Measurements from ENCODE around the gene UGDH. TPM values are rescaled to one million over a fixed set of nuclear protein-coding genes. Genes with fewer than 3 reads are reported as not detected.

The UGDH gene
- total and polyA plus RNA-seq, 9 of the 15 experiments (the other 6 are each of a cell fraction or from before 2014, with no cell fraction given): 5.5 to 21.7 (median 16.2) TPM

- TF ChIP-seq MGA (IDR thresholded peaks at IDR 0.05) (peak; percentile 71), SRSF3 (IDR thresholded peaks at IDR 0.05; ENCODE audit: insufficient read depth, low read length) (no peak), CREBBP (IDR thresholded peaks at IDR 0.05; ENCODE audit: low read depth, low read length) (no peak), STAT5A (IDR thresholded peaks at IDR 0.05; ENCODE audit: borderline replicate concordance, low read length) (no peak; the same call in 1 of the 2 replicates), ZNF124 (CRISPR knock-in tag; IDR thresholded peaks at IDR 0.05) (no peak), ZNF184 (CRISPR knock-in tag; IDR thresholded peaks at IDR 0.05) (no peak), ZFP30 (CRISPR knock-in tag; IDR thresholded peaks at IDR 0.05; ENCODE audit: borderline replicate concordance) (no peak), NFRKB (IDR thresholded peaks at IDR 0.05; ENCODE audit: low read depth) (peak; percentile 94), E2F6 (IDR thresholded peaks at IDR 0.05; ENCODE audit: borderline replicate concordance in 1 of 2, extremely low read depth in 1 of 2, insufficient read depth in 1 of 2, insufficient read length in 1 of 2, low read depth in 1 of 2, low read length in 1 of 2, poor library complexity in 1 of 2, severe bottlenecking in 1 of 2) (peak in 1 of 2 experiments; percentile 18), POLR3G (IDR thresholded peaks at IDR 0.05; ENCODE audit: extremely low read depth, insufficient read length, insufficient replicate concordance) (no peak), MED1 (CRISPR knock-in tag; IDR thresholded peaks at IDR 0.05; ENCODE audit: borderline replicate concordance) (no peak), XRCC3 (IDR thresholded peaks at IDR 0.05) (no peak)
- TF ChIP-seq, protein P1, sequence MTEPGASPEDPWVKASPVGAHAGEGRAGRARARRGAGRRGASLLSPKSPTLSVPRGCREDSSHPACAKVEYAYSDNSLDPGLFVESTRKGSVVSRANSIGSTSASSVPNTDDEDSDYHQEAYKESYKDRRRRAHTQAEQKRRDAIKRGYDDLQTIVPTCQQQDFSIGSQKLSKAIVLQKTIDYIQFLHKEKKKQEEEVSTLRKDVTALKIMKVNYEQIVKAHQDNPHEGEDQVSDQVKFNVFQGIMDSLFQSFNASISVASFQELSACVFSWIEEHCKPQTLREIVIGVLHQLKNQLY (CRISPR knock-in tag; conservative IDR thresholded peaks at IDR 0.05): no peak
Measured at GRCh38 chr4:39458505-39459300, 68.5 kb downstream of the UGDH start, which contains the start of the genes LIAS and RPL9 (continued).
